HEK293 (cell line): ENCODE data around the gene CST9.

Source experiments
- CTCF ChIA-PET: fragments of 350-600 bp; formaldehyde crosslinking; extraction: SDS; loops from one replicate; lab custom pipeline; 2021; ENCODE audit warnings: antibody characterized with exemption; lab: Yijun Ruan, JAX
- POLR2A ChIA-PET: fragments of 300-600 bp; formaldehyde crosslinking; extraction: SDS; loops from one replicate; lab custom pipeline; 2020; ENCODE audit warnings: antibody characterized with exemption, inconsistent platforms; lab: Yijun Ruan, JAX
- H3K27ac ChIP-seq: fragments of 200-500 bp; sonication (Bioruptor generic); 2 replicates; pipeline ENCODE4 v1.5.1; 2014; ENCODE audit warnings: low read depth, low read length, control low read depth, inconsistent platforms; ENCODE audit errors: extremely low read depth
- H3K36me3 ChIP-seq, 2 experiments: fragments of 200-500 bp in 1 of 2; sonication (Bioruptor generic) in 1 of 2; 1 replicate in 1 of 2; 2 replicates in 1 of 2; pipeline ENCODE4 v1.5.1; 2014 to 2017; ENCODE audit warnings: inconsistent platforms in 2 of 2, low read length in 2 of 2; ENCODE audit not compliant: control insufficient read depth in 2 of 2, insufficient read depth in 1 of 2
- H3K4me1 ChIP-seq: fragments of 200-500 bp; sonication (Bioruptor generic); 2 replicates; pipeline ENCODE4 v1.5.1; 2014; ENCODE audit warnings: mild to moderate bottlenecking, low read length, inconsistent platforms; ENCODE audit not compliant: control insufficient read depth, insufficient read depth
- H3K4me3 ChIP-seq: 2 replicates; pipeline ENCODE4 v1.5.1; 2011; ENCODE audit warnings: low read depth, mild to moderate bottlenecking, control low read depth, low read length, moderate library complexity
- H3K9me3 ChIP-seq: fragments of 200-500 bp; sonication (Bioruptor generic); 2 replicates; pipeline ENCODE4 v1.5.1; 2014; ENCODE audit warnings: low read depth, low read length, inconsistent platforms; ENCODE audit not compliant: control insufficient read depth, insufficient read depth
- ATF2 ChIP-seq: fragments of 450-650 bp; formaldehyde crosslinking; IDR thresholded peaks from 2 replicates; pipeline ENCODE4 v1.5.1; 2016; ENCODE audit warnings: missing biosample characterization, missing genetic modification characterization, low read depth
- GLI2 ChIP-seq: fragments of 450-650 bp; formaldehyde crosslinking; IDR thresholded peaks from 2 replicates; pipeline ENCODE4; 2017; ENCODE audit warnings: missing biosample characterization, missing genetic modification characterization, low read depth, borderline replicate concordance
- HIC1 ChIP-seq: fragments of 450-650 bp; formaldehyde crosslinking; IDR thresholded peaks from 2 replicates; pipeline ENCODE4 v1.5.1; 2016; ENCODE audit warnings: missing biosample characterization, missing genetic modification characterization
- OVOL3 ChIP-seq: fragments of 450-650 bp; formaldehyde crosslinking; IDR thresholded peaks from 2 replicates; pipeline ENCODE4 v1.5.1; 2016; ENCODE audit warnings: missing biosample characterization, missing genetic modification characterization
- PRDM2 ChIP-seq: fragments of 450-650 bp; formaldehyde crosslinking; IDR thresholded peaks from 2 replicates; pipeline ENCODE4 v1.5.1; 2016; ENCODE audit warnings: missing biosample characterization, missing genetic modification characterization, borderline replicate concordance
- REPIN1 ChIP-seq: fragments of 450-650 bp; formaldehyde crosslinking; IDR thresholded peaks from 2 replicates; pipeline ENCODE4 v1.5.1; 2017; ENCODE audit warnings: missing biosample characterization, missing genetic modification characterization, low read depth
- ZBTB20 ChIP-seq: fragments of 450-650 bp; formaldehyde crosslinking; IDR thresholded peaks from 2 replicates; pipeline ENCODE4 v1.5.1; 2016; ENCODE audit warnings: missing biosample characterization, missing genetic modification characterization
- ZBTB26 ChIP-seq: fragments of 450-650 bp; formaldehyde crosslinking; optimal IDR thresholded peaks from 2 replicates; pipeline ENCODE3; 2016; ENCODE audit warnings: missing biosample characterization, mild to moderate bottlenecking, missing genetic modification characterization
- ZBTB7A ChIP-seq: fragments of 450-650 bp; formaldehyde crosslinking; IDR thresholded peaks from 2 replicates; pipeline ENCODE4 v1.5.1; 2016; ENCODE audit warnings: low read depth, missing biosample characterization, missing genetic modification characterization
- ZNF155 ChIP-seq: fragments of 450-650 bp; formaldehyde crosslinking; IDR thresholded peaks from 2 replicates; pipeline ENCODE4 v1.5.1; 2016; ENCODE audit warnings: missing biosample characterization, missing genetic modification characterization
- ZNF280C ChIP-seq: fragments of 450-650 bp; formaldehyde crosslinking; IDR thresholded peaks from 2 replicates; pipeline ENCODE4 v1.5.1; 2016; ENCODE audit warnings: missing biosample characterization, missing genetic modification characterization
- ZNF324 ChIP-seq: fragments of 450-650 bp; formaldehyde crosslinking; IDR thresholded peaks from 2 replicates; pipeline ENCODE4 v1.5.1; 2016; ENCODE audit warnings: missing biosample characterization, missing genetic modification characterization
- ZNF362 ChIP-seq: fragments of 450-650 bp; formaldehyde crosslinking; IDR thresholded peaks from 2 replicates; pipeline ENCODE4 v1.5.1; 2016; ENCODE audit warnings: missing biosample characterization, missing genetic modification characterization
- ZNF426 ChIP-seq: fragments of 450-650 bp; formaldehyde crosslinking; IDR thresholded peaks from 2 replicates; pipeline ENCODE4 v1.5.1; 2017; ENCODE audit warnings: missing biosample characterization, missing genetic modification characterization, mild to moderate bottlenecking, inconsistent platforms, moderate library complexity
- ZNF529 ChIP-seq: fragments of 450-650 bp; formaldehyde crosslinking; IDR thresholded peaks from 2 replicates; pipeline ENCODE4 v1.5.1; 2017; ENCODE audit warnings: missing genetic modification characterization, missing biosample characterization; ENCODE audit not compliant: insufficient replicate concordance
- ZNF561 ChIP-seq: fragments of 450-650 bp; IDR thresholded peaks from 2 replicates; pipeline ENCODE4 v1.5.1; 2018; ENCODE audit warnings: missing biosample characterization, missing genetic modification characterization, borderline replicate concordance
- ZNF571 ChIP-seq: fragments of 450-650 bp; formaldehyde crosslinking; IDR thresholded peaks from 2 replicates; pipeline ENCODE4 v1.5.0; 2017; ENCODE audit warnings: missing biosample characterization, missing genetic modification characterization
- ZNF747 ChIP-seq: fragments of 450-650 bp; formaldehyde crosslinking; IDR thresholded peaks from 2 replicates; pipeline ENCODE4 v1.5.1; 2016; ENCODE audit warnings: missing biosample characterization, missing genetic modification characterization
- TF ChIP-seq, protein P1 (sequence below): fragments of 450-650 bp; IDR thresholded peaks from 2 replicates; pipeline ENCODE4 v1.5.1; 2018; ENCODE audit warnings: missing biosample characterization, mild to moderate bottlenecking, missing genetic modification characterization

Gene CST9

DNA sequence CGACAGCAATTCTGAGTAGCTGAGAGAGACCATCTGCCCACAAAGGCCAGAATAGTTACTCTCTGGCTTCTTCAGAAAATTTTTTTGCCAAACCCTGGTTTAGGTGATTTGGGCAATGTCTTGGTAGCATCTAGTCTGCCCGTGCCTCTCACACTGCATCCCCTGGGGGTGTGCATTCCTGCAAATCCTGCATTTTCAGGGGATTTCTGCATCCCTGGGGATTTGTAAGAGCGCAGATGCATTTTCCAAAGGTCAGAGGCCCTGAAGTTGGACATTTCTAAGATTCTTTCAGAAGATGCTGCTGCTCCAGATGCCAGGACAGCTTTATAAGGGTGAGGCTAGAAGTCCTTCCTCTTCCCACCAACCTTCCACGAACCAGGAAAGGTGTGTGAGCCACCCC is 4.0 kb downstream of the CST9 start:
- ChIA-PET POLR2A (no interaction called here), CTCF (interaction anchor here (0.6 to 9.3 kb wide), 2 partner anchors 159 to 176 kb away, joined by 3 to 84 read pairs; no protein-coding TSS in a partner anchor)
- H3K4me1 ChIP-seq: no peaks in the 10 kb centered on the region
- H3K27ac ChIP-seq: no peak overlapping the region
- H3K4me3 ChIP-seq: no peak overlapping the region
- H3K36me3 ChIP-seq: no peaks in the 10 kb centered on the region
- TF ChIP-seq ZNF529 (tag by site-specific recombination) (no peak), HIC1 (no peak), PRDM2 (tag by site-specific recombination) (no peak), ZBTB7A (no peak), ZNF324 (tag by site-specific recombination) (no peak), ZBTB20 (tag by site-specific recombination) (no peak), OVOL3 (tag by site-specific recombination) (no peak), ZNF362 (tag by site-specific recombination) (no peak), ZNF571 (tag by site-specific recombination) (no peak), GLI2 (tag by site-specific recombination) (no peak), ZNF426 (tag by site-specific recombination) (no peak)
- TF ChIP-seq, protein P1, sequence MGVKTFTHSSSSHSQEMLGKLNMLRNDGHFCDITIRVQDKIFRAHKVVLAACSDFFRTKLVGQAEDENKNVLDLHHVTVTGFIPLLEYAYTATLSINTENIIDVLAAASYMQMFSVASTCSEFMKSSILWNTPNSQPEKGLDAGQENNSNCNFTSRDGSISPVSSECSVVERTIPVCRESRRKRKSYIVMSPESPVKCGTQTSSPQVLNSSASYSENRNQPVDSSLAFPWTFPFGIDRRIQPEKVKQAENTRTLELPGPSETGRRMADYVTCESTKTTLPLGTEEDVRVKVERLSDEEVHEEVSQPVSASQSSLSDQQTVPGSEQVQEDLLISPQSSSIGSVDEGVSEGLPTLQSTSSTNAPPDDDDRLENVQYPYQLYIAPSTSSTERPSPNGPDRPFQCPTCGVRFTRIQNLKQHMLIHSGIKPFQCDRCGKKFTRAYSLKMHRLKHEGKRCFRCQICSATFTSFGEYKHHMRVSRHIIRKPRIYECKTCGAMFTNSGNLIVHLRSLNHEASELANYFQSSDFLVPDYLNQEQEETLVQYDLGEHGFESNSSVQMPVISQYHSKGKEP (tag by site-specific recombination): no peak
- no peaks in the 10 kb centered on the region for H3K9me3 ChIP-seq

DNA sequence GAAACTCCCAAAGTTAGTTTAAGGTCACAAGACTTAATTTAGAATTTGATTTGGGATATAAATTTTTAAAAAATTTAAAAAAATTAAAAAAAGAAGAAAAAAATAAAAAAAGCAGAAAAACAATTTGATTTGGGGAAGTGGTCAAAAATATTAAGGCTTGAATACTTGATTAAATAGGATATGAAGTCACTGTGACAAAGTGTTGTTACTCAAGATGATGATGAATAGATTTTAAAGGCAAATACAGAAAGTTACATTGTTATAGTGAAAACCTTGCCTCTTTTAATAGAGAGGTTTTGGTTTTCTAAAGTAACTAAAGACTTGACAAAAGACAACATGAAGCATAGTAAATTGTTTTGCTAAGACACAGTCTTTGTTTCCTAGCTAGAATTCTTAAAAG is 7.2 kb downstream of the CST9 start:
- H3K9me3 ChIP-seq: no peaks in the 10 kb centered on the region
- 0 out of 2 replicates have a peak, but pooled peaks cover 3% of the 10 kb centered on the region for H3K4me1 ChIP-seq
- ChIA-PET POLR2A (no interaction called here), CTCF (interaction anchor here (1.0 to 1.2 kb wide), 2 partner anchors 152 to 156 kb away, joined by 3 to 4 read pairs; no protein-coding TSS in a partner anchor)
- no peak overlapping the region for H3K27ac ChIP-seq
- no peak overlapping the region for H3K4me3 ChIP-seq
- H3K36me3 ChIP-seq: no peaks in the 10 kb centered on the region
- TF ChIP-seq ZNF155 (no peak), ZNF561 (tag by site-specific recombination) (no peak), ZNF747 (no peak), ZBTB26 (no peak), ZNF280C (tag by site-specific recombination) (no peak), ATF2 (tag by site-specific recombination) (no peak), REPIN1 (tag by site-specific recombination) (no peak)
